ENCODE data around the gene FOLR1.

DNA sequence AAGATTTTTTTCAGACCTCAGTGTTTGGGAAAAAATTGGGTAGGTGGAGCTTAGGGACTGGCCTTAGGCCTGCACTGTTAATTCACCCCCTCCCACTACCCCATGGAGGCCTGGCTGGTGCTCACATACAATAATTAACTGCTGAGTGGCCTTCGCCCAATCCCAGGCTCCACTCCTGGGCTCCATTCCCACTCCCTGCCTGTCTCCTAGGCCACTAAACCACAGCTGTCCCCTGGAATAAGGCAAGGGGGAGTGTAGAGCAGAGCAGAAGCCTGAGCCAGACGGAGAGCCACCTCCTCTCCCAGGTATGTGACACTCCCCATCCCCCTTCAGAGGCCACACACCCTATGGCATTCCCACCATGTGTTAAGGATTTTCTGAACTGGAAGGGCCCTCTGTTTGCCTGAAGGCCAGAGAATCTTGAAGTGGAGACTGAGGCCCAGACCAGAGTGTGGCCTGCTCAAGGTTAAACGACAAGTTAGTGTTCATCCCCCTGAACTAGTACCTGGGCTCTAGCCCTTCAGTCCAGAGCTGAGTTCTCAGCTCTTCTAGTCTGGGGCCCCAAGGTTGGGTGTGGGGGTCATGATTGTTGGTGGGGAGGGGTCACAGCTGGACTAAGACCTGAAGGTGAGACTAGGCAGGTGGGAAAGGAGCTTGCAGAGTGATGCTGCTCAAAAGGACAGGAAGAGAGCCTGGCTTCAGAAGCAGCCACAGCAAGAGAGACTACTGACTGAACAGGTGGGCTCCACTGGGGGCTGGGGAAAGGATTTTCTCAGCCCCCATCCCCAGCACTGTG is 2.3 kb upstream of the FOLR1 start:
- no peak for TF ChIP-seq EZH2 (IDR thresholded peaks at IDR 0.05; ENCODE audit: borderline replicate concordance, low read length)
- TF ChIP-seq, protein P1, sequence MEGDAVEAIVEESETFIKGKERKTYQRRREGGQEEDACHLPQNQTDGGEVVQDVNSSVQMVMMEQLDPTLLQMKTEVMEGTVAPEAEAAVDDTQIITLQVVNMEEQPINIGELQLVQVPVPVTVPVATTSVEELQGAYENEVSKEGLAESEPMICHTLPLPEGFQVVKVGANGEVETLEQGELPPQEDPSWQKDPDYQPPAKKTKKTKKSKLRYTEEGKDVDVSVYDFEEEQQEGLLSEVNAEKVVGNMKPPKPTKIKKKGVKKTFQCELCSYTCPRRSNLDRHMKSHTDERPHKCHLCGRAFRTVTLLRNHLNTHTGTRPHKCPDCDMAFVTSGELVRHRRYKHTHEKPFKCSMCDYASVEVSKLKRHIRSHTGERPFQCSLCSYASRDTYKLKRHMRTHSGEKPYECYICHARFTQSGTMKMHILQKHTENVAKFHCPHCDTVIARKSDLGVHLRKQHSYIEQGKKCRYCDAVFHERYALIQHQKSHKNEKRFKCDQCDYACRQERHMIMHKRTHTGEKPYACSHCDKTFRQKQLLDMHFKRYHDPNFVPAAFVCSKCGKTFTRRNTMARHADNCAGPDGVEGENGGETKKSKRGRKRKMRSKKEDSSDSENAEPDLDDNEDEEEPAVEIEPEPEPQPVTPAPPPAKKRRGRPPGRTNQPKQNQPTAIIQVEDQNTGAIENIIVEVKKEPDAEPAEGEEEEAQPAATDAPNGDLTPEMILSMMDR (IDR thresholded peaks at IDR 0.05; ENCODE audit: low read length), result no peak
